Activated CD4-positive, alpha-beta T cell treated with anti-CD3 and anti-CD28 coated beads, Interleukin-2, amount 10 ng/mL, durations not matched to agents 7 days and 5 days (primary cell): ENCODE results near the gene DDX56. TPM values are rescaled to one million over a fixed set of nuclear protein-coding genes. Genes with fewer than 3 reads are reported as not detected.

ENCODE experiments used
- CTCF ChIA-PET: fragments of 350-600 bp; sonication (Branson Sonifier 250); formaldehyde crosslinking; loops from one replicate; lab custom pipeline; 2021; ENCODE audit warnings: antibody characterized with exemption; lab: Charles Lee
- POLR2A ChIA-PET: fragments of 350-600 bp; sonication (Branson Sonifier 250); formaldehyde crosslinking; loops from one replicate; lab custom pipeline; 2021; ENCODE audit warnings: antibody characterized with exemption; lab: Charles Lee
- DNase-seq: peaks from one replicate; pipeline ENCODE4 v3.0.0-alpha.2; 2020
- H3K27ac Mint-ChIP-seq: one replicate; pipeline ENCODE4 v1.8.0; 2021; ENCODE audit warnings: mild to moderate bottlenecking, moderate library complexity, mixed read lengths
- H3K27me3 Mint-ChIP-seq: one replicate; pipeline ENCODE4 v1.8.0; 2021; ENCODE audit warnings: mixed read lengths
- H3K36me3 Mint-ChIP-seq: one replicate; pipeline ENCODE4 v1.8.0; 2021; ENCODE audit warnings: low read depth, mixed read lengths
- H3K4me1 Mint-ChIP-seq: one replicate; pipeline ENCODE4 v1.8.0; 2021; ENCODE audit warnings: mixed read lengths
- H3K4me3 Mint-ChIP-seq: one replicate; pipeline ENCODE4 v1.8.0; 2021; ENCODE audit warnings: mild to moderate bottlenecking, moderate library complexity, mixed read lengths
- H3K9me3 Mint-ChIP-seq: one replicate; pipeline ENCODE4 v1.8.0; 2021; ENCODE audit warnings: mixed read lengths
- total RNA-seq, 2 experiments: library from RNA; stranded (reverse); gene quantifications; one replicate each; pipeline ENCODE4 v1.2.3, GENCODE V29; 2021

The DDX56 gene
- total RNA-seq, result 10 to 100 TPM; 83.6 to 84.9 TPM

- DNase-seq, result peak; percentile 96
- Mint-ChIP-seq H3K36me3 (peaks cover 54% of the 10 kb centered on the region), H3K4me3 (peak within 1 kb of the TSS; percentile 89), H3K9me3 (no peaks in the 10 kb centered on the region), H3K4me1 (peaks cover 38% of the 10 kb centered on the region), H3K27ac (peak within 1 kb of the TSS; percentile 92), H3K27me3 (no peaks in the 10 kb centered on the region)
- ChIA-PET CTCF (interaction anchor here (0.6 to 2.4 kb wide), 8 partner anchors 7 to 529 kb away, joined by 3 to 14 read pairs (median 3); partner anchors contain the start of genes DBNL and TMED4), POLR2A (interaction anchor here (0.6 kb wide), 1 partner anchor 493 kb away, joined by 3 read pairs; no protein-coding TSS in a partner anchor)
Observed at GRCh38 chr7:44573464-44574286, at the start of gene DDX56. Gene DDX56, minus strand, starts transcription at chr7:44573908. Its CDS starts 13 bp downstream, at chr7:44573895.

- peak overlapping the region; percentile 30 for H3K4me3 Mint-ChIP-seq
- H3K27me3 Mint-ChIP-seq, result no peaks in the 10 kb centered on the region
- peaks cover 70% of the 10 kb centered on the region for H3K36me3 Mint-ChIP-seq
- peak overlapping the region; percentile 93 for H3K27ac Mint-ChIP-seq
- peaks cover 90% of the 10 kb centered on the region for H3K4me1 Mint-ChIP-seq
- H3K9me3 Mint-ChIP-seq, result no peaks in the 10 kb centered on the region
- ChIA-PET POLR2A (no interaction called here), CTCF (interaction anchor here (3.7 kb wide), 1 partner anchor 14 kb away, joined by 43 read pairs; no protein-coding TSS in a partner anchor)
- DNase-seq, result peak; percentile 53
Observed at GRCh38 chr7:44622342-44623151, 48.8 kb upstream of the DDX56 start.

GRCh38 chr7:44621750-44622103 is 48.0 kb upstream of the DDX56 start:
- Mint-ChIP-seq H3K9me3 (no peaks in the 10 kb centered on the region), H3K27ac (peak overlapping the region; percentile 93), H3K4me3 (no peak overlapping the region), H3K27me3 (no peaks in the 10 kb centered on the region), H3K36me3 (peaks cover 69% of the 10 kb centered on the region), H3K4me1 (peaks cover 96% of the 10 kb centered on the region)
- ChIA-PET POLR2A (no interaction called here), CTCF (interaction anchor here (1.1 to 3.7 kb wide), 4 partner anchors 12 to 39 kb away, joined by 3 to 43 read pairs (median 4); partner anchors contain the start of gene OGDH)
- no peak for DNase-seq

GRCh38 chr7:44621034-44621749 is 47.5 kb upstream of the DDX56 start:
- Mint-ChIP-seq H3K4me3 (no peak overlapping the region), H3K36me3 (peaks cover 64% of the 10 kb centered on the region)

GRCh38 chr7:44618753-44619152 is 45.0 kb upstream of the DDX56 start:
- DNase-seq, result no peak
- peaks cover 88% of the 10 kb centered on the region for H3K4me1 Mint-ChIP-seq
- no peaks in the 10 kb centered on the region for H3K27me3 Mint-ChIP-seq
- no peaks in the 10 kb centered on the region for H3K9me3 Mint-ChIP-seq
- H3K27ac Mint-ChIP-seq, result peak overlapping the region; percentile 83
- ChIA-PET CTCF (interaction anchor here (0.9 to 1.1 kb wide), 2 partner anchors 12 to 16 kb away, joined by 3 to 5 read pairs; partner anchors contain the start of gene OGDH), POLR2A (no interaction called here)
- no peak overlapping the region for H3K4me3 Mint-ChIP-seq
- H3K36me3 Mint-ChIP-seq, result peaks cover 51% of the 10 kb centered on the region

More at GRCh38 chr7:44621034-44621749, 47.5 kb upstream of the DDX56 start:
- no peaks in the 10 kb centered on the region for H3K27me3 Mint-ChIP-seq
- ChIA-PET CTCF (interaction anchor here (0.6 to 3.7 kb wide), 8 partner anchors 8 to 204 kb away, joined by 3 to 43 read pairs (median 3); partner anchors contain the start of gene OGDH), POLR2A (no interaction called here)
- peak overlapping the region; percentile 38 for H3K27ac Mint-ChIP-seq
- no peak for DNase-seq
- no peaks in the 10 kb centered on the region for H3K9me3 Mint-ChIP-seq
- H3K4me1 Mint-ChIP-seq, result peaks cover 92% of the 10 kb centered on the region

- Mint-ChIP-seq H3K27ac (peak overlapping the region; percentile 83), H3K36me3 (peaks cover 46% of the 10 kb centered on the region), H3K4me3 (no peak overlapping the region), H3K9me3 (no peaks in the 10 kb centered on the region), H3K27me3 (no peaks in the 10 kb centered on the region), H3K4me1 (peaks cover 85% of the 10 kb centered on the region)
- CTCF ChIA-PET, result interaction anchor here (1.1 kb wide), 1 partner anchor 12 kb away, joined by 3 read pairs; the partner anchor contains the start of gene OGDH
- DNase-seq, result no peak
- POLR2A ChIA-PET, result no interaction called here
Observed at GRCh38 chr7:44618045-44618444, 44.3 kb upstream of the DDX56 start.

GRCh38 chr7:44617225-44617890 is 43.6 kb upstream of the DDX56 start:
- ChIA-PET POLR2A (no interaction called here), CTCF (interaction anchor here (1.3 to 1.4 kb wide), 2 partner anchors 11 to 14 kb away, joined by 4 read pairs; partner anchors contain the start of gene OGDH)
- no peaks in the 10 kb centered on the region for H3K9me3 Mint-ChIP-seq
- H3K36me3 Mint-ChIP-seq, result peaks cover 40% of the 10 kb centered on the region
- H3K27ac Mint-ChIP-seq, result peak overlapping the region; percentile 83
- no peaks in the 10 kb centered on the region for H3K27me3 Mint-ChIP-seq
- H3K4me3 Mint-ChIP-seq, result no peak overlapping the region
- DNase-seq, result no peak
- H3K4me1 Mint-ChIP-seq, result peaks cover 79% of the 10 kb centered on the region

GRCh38 chr7:44616545-44616944 is 42.8 kb upstream of the DDX56 start:
- H3K36me3 Mint-ChIP-seq, result peaks cover 41% of the 10 kb centered on the region
- ChIA-PET CTCF (interaction anchor here (1.0 to 1.4 kb wide), 4 partner anchors 10 to 568 kb away, joined by 3 to 5 read pairs (median 4); partner anchors contain the start of gene OGDH), POLR2A (no interaction called here)
- no peak for DNase-seq
- H3K4me3 Mint-ChIP-seq, result no peak overlapping the region
- no peaks in the 10 kb centered on the region for H3K27me3 Mint-ChIP-seq
- no peak overlapping the region for H3K27ac Mint-ChIP-seq
- no peaks in the 10 kb centered on the region for H3K9me3 Mint-ChIP-seq
- peaks cover 76% of the 10 kb centered on the region for H3K4me1 Mint-ChIP-seq

GRCh38 chr7:44615793-44616192 is 42.1 kb upstream of the DDX56 start:
- Mint-ChIP-seq H3K4me3 (no peak overlapping the region), H3K27me3 (no peaks in the 10 kb centered on the region), H3K27ac (peak overlapping the region; percentile 76), H3K4me1 (peaks cover 69% of the 10 kb centered on the region), H3K36me3 (peaks cover 35% of the 10 kb centered on the region), H3K9me3 (no peaks in the 10 kb centered on the region)
- ChIA-PET CTCF (interaction anchor here (1.0 to 1.3 kb wide), 2 partner anchors 12 to 568 kb away, joined by 3 to 5 read pairs; no protein-coding TSS in a partner anchor), POLR2A (no interaction called here)
- no peak for DNase-seq

- CTCF ChIA-PET, result no interaction called here
- peaks cover 63% of the 10 kb centered on the region for H3K4me1 Mint-ChIP-seq
- no peaks in the 10 kb centered on the region for H3K9me3 Mint-ChIP-seq
- H3K27ac Mint-ChIP-seq, result peak overlapping the region; percentile 76
- POLR2A ChIA-PET, result no interaction called here
- DNase-seq, result no peak
- H3K36me3 Mint-ChIP-seq, result peaks cover 33% of the 10 kb centered on the region
- no peaks in the 10 kb centered on the region for H3K27me3 Mint-ChIP-seq
- H3K4me3 Mint-ChIP-seq, result no peak overlapping the region
Observed at GRCh38 chr7:44615149-44615611, 41.5 kb upstream of the DDX56 start.

- POLR2A ChIA-PET, result interaction anchor here (0.7 kb wide), 1 partner anchor 1099 kb away, joined by 4 read pairs; no protein-coding TSS in a partner anchor
- no peak for DNase-seq
- no peaks in the 10 kb centered on the region for H3K27me3 Mint-ChIP-seq
- peak overlapping the region; percentile 68 for H3K27ac Mint-ChIP-seq
- H3K36me3 Mint-ChIP-seq, result peaks cover 21% of the 10 kb centered on the region
- no peak overlapping the region for H3K4me3 Mint-ChIP-seq
- no peaks in the 10 kb centered on the region for H3K9me3 Mint-ChIP-seq
- peaks cover 62% of the 10 kb centered on the region for H3K4me1 Mint-ChIP-seq
- CTCF ChIA-PET, result interaction anchor here (0.6 to 1.4 kb wide), 5 partner anchors 12 to 364 kb away, joined by 3 to 5 read pairs (median 4); no protein-coding TSS in a partner anchor
Observed at GRCh38 chr7:44609829-44610228, 36.1 kb upstream of the DDX56 start.
